GM23248 (cell line): ENCODE measurements around the gene SAMD13.

ENCODE experiments used
- EZH2 ChIP-seq: fragments of 200-600 bp; sonication (generic); IDR thresholded peaks from 2 replicates; pipeline ENCODE4 v1.6.1; 2018; ENCODE audit warnings: antibody characterized with exemption, mild to moderate bottlenecking; ENCODE audit not compliant: insufficient read depth, poor library complexity, severe bottlenecking
- EZH2phosphoT487 ChIP-seq: fragments of 200-600 bp; sonication (generic); IDR thresholded peaks from 2 replicates; pipeline ENCODE4 v1.6.1; 2018; ENCODE audit warnings: antibody characterized with exemption, moderate library complexity, mild to moderate bottlenecking, low read depth; ENCODE audit not compliant: insufficient read depth

DNA sequence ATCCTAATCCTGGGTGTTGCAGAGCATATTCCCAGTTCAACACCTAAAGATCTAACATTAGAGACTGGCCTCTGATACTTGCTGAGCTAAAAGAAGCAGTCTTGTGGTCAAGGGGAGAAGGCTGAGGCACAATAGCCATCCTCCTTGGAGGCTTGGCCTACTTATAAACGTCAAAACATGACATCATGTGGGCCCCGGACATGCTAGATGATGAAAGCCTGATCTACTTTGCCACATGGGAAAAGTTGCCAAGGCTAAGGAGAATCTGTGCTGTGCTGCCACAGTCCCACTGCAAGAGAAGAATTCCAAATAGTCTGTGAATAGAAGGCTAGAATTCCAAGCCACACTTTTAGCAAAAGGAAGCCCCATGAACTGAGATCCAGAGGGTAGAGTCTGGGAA, 43.9 kb upstream of the SAMD13 start:
- TF ChIP-seq EZH2phosphoT487 (no peak), EZH2 (no peak)
